Brain microvascular endothelial cell (primary cell): Measurements from ENCODE around the gene BCL11A.

Source experiments
- DNase-seq: peaks from one replicate; pipeline ENCODE4 v3.0.0-alpha.2; 2020
- H3K27ac ChIP-seq: fragments of 250-450 bp; sonication (Bioruptor Pico); 2 replicates; pipeline ENCODE4 v1.5.1; 2020; ENCODE audit warnings: mild to moderate bottlenecking, moderate library complexity
- H3K27me3 ChIP-seq: fragments of 250-450 bp; sonication (Bioruptor Pico); replicated peaks from 2 replicates; pipeline ENCODE4 v1.5.1; 2020; ENCODE audit warnings: mild to moderate bottlenecking
- H3K36me3 ChIP-seq: fragments of 250-450 bp; sonication (Bioruptor Pico); replicated peaks from 2 replicates; pipeline ENCODE4 v1.5.1; 2020; ENCODE audit warnings: mild to moderate bottlenecking
- H3K4me3 ChIP-seq: 2 replicates; pipeline ENCODE4 v1.5.1; 2011; ENCODE audit warnings: low read depth, mild to moderate bottlenecking, control low read depth, low read length, moderate library complexity
- in situ Hi-C: cut with HindIII; loops from 2 replicates; pipeline ENCODE4 v1.10.0; 2017; ENCODE audit warnings: low sequenced_read_pairs, low pct_ligation_motif_present
- TF ChIP-seq, protein P1 (sequence below): IDR thresholded peaks from 2 replicates; pipeline ENCODE4 v1.5.1; 2011; ENCODE audit warnings: low read depth, mild to moderate bottlenecking, moderate library complexity, low read length, control low read depth, inconsistent platforms; ENCODE audit errors: missing control alignments

The BCL11A gene

DNA sequence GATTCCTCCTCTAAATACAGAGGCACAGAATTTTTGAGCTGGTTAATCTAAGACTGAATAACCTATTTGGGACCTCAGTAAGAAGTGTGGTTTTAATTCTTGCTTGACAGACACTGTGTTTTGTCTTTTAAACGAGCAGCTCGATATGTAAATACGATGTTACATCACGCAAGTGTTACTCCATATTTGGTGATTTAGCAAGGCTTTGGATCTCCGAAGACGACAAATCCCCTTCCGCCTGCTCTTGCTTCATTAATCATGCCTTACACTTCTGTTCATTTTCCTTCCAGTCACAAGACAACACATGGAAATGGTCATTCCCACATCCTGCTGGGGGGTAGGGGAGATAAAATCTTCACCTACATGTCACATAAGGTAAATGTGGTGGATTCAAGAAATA is 9.4 kb downstream of the BCL11A start:
- H3K4me3 ChIP-seq, result no peak overlapping the region
- in situ Hi-C loops, result no loop called here
- no peaks in the 10 kb centered on the region for H3K27me3 ChIP-seq
- H3K36me3 ChIP-seq, result peaks cover 3% of the 10 kb centered on the region
- H3K27ac ChIP-seq, result no peak overlapping the region
- TF ChIP-seq, protein P1, sequence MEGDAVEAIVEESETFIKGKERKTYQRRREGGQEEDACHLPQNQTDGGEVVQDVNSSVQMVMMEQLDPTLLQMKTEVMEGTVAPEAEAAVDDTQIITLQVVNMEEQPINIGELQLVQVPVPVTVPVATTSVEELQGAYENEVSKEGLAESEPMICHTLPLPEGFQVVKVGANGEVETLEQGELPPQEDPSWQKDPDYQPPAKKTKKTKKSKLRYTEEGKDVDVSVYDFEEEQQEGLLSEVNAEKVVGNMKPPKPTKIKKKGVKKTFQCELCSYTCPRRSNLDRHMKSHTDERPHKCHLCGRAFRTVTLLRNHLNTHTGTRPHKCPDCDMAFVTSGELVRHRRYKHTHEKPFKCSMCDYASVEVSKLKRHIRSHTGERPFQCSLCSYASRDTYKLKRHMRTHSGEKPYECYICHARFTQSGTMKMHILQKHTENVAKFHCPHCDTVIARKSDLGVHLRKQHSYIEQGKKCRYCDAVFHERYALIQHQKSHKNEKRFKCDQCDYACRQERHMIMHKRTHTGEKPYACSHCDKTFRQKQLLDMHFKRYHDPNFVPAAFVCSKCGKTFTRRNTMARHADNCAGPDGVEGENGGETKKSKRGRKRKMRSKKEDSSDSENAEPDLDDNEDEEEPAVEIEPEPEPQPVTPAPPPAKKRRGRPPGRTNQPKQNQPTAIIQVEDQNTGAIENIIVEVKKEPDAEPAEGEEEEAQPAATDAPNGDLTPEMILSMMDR, result no peak
- no peak for DNase-seq

DNA sequence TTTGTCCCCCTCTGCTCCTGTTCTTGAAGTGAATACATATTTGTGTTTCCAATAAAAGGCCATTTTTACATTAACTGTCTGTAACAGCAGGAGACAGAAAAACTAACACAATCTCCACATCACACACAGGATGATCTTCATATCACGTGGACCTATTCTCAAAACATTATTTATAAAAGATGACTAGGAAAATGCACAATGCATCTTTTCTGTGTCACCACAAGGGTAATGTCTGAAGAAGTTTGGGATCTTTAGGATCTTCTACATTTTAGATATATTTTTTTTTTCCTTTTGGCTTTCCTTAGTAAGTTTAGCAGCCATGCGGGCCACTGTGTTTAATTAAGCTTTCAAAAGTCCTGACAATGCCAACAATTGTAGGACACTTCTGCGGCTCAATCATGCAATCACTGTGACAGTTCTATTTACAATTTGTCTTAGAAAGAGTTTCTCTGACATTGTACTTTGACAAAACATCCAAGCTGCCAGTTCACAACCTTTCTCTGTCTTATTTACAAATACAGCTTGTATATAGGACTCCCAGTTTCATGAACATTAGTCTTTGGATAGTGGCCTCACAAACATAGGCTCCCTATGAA is 12.3 kb downstream of the BCL11A start:
- Histone ChIP-seq H3K36me3 (peaks cover 3% of the 10 kb centered on the region), H3K4me3 (no peak overlapping the region), H3K27ac (no peak overlapping the region), H3K27me3 (no peaks in the 10 kb centered on the region)
- TF ChIP-seq, protein P1, result no peak
- in situ Hi-C loops, result no loop called here
- DNase-seq, result no peak

DNA sequence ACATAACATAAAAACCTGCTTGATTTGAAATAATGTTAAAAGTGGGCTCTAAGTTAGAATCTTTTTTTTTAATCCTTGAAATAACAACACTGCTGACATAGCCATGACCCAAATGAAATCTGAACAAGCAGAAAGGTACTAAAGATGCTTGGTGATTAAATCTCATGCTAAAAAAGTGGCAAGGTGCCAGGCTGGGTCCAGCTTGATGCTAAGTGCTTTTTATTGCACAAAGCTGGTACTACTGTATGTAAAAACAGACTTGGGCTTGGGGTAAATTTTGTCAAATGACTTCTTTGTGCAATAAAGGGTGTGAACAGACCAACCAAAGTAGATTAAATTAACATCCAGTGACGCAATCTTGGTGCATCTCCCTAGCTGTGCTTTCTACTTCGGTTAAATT is 13.4 kb downstream of the BCL11A start:
- no peaks in the 10 kb centered on the region for H3K36me3 ChIP-seq
- in situ Hi-C loops, result no loop called here
- no peak overlapping the region for H3K27ac ChIP-seq
- no peak overlapping the region for H3K4me3 ChIP-seq
- H3K27me3 ChIP-seq, result no peaks in the 10 kb centered on the region
- TF ChIP-seq, protein P1, result no peak
- DNase-seq, result no peak

DNA sequence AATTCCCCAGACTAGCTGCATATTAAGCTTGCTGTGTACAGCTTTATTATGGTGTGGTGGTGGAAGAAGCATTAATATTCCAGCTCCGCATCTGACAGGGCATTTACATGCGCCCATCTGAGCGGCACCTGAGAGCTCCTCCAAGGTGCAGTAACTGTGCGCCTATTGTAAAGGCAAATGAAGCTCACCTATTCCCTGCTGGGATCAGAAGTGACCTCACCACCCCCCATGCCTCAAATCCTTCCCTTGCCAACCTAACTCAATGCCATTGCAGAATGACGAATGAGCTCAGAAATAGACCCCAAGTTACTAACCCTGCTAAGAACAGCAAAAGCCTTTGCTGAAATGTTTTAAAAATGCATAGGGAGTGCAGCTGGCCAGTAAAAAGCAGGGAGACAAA is 14.3 kb downstream of the BCL11A start:
- Histone ChIP-seq H3K27me3 (no peaks in the 10 kb centered on the region), H3K4me3 (no peak overlapping the region), H3K27ac (no peak overlapping the region), H3K36me3 (no peaks in the 10 kb centered on the region)
- in situ Hi-C loops, result no loop called here
- DNase-seq, result no peak
- TF ChIP-seq, protein P1, result no peak

DNA sequence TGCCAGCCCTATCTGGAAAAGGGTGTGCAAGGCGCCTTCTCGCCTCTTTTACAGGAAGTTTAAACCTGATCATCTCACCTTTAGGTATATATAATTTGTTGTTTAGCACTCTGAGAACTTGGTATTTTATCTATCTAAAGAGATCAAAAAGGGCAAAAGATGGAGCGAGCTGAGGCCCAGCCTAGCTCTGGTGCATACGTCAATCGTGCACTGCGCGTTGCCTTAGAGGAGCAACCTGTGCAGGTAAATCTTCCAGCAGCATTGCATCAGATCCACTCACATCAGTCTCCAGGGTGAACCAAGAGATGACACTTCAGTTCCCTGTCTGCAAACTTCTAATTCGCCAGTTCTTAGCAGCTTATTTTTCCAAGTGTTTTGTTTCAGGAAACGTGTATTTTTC is 15.4 kb downstream of the BCL11A start:
- in situ Hi-C loops, result no loop called here
- no peak overlapping the region for H3K4me3 ChIP-seq
- no peaks in the 10 kb centered on the region for H3K36me3 ChIP-seq
- H3K27me3 ChIP-seq, result no peaks in the 10 kb centered on the region
- no peak for DNase-seq
- TF ChIP-seq, protein P1, result no peak
- no peak overlapping the region for H3K27ac ChIP-seq

DNA sequence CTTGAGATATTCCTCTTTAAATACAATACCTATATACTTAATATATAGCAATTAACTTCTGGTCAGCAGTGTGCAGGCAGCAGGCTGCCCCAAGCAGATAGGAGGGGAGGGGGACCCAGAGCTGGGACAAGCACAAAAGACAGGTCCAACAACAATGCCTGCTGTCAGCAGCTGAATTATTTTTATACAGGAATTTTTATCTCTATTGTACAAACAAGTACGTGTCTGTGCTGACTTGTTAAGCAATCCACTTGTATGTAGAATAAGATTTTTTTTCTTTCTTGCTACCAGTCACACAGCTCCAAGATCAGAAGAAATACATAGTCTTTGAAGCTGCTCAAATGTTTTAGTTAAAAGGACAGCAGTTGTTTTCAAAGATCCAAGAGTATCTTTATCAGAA is 16.7 kb downstream of the BCL11A start:
- no peak overlapping the region for H3K27ac ChIP-seq
- H3K4me3 ChIP-seq, result no peak overlapping the region
- in situ Hi-C loops, result no loop called here
- H3K36me3 ChIP-seq, result no peaks in the 10 kb centered on the region
- H3K27me3 ChIP-seq, result no peaks in the 10 kb centered on the region
- no peak for DNase-seq
- TF ChIP-seq, protein P1, result no peak
